Stimulated activated CD8-positive, alpha-beta memory T cell treated with anti-CD3 and anti-CD28 coated beads, Interleukin-12 subunit alpha, Interleukin-12 subunit beta, amount 100 ng/mL, for 1 hour (primary cell): ENCODE measurements around the gene PRSS56.

ENCODE experiments used
- DNase-seq: peaks from one replicate; pipeline ENCODE4 v3.0.0-alpha.2; 2020; ENCODE audit warnings: low read depth

The PRSS56 gene

GRCh38 chr2:232502511-232502910 is 17.7 kb upstream of the PRSS56 start:
- DNase-seq, result no peak

GRCh38 chr2:232502911-232503808 is 17.0 kb upstream of the PRSS56 start:
- DNase-seq, result no peak

GRCh38 chr2:232503809-232504323 is 16.3 kb upstream of the PRSS56 start:
- no peak for DNase-seq

- no peak for DNase-seq
These were observed 15.8 kb upstream of the PRSS56 start for GRCh38 chr2:232504438-232504837.

- no peak for DNase-seq
These were observed 14.3 kb upstream of the PRSS56 start for GRCh38 chr2:232505856-232506255.

GRCh38 chr2:232506709-232507108 is 13.5 kb upstream of the PRSS56 start:
- DNase-seq, result no peak

- no peak for DNase-seq
These were observed 11.9 kb upstream of the PRSS56 start for GRCh38 chr2:232508251-232508650.

GRCh38 chr2:232511336-232511890 is 8.8 kb upstream of the PRSS56 start:
- no peak for DNase-seq

- DNase-seq, result no peak
These were observed 7.6 kb upstream of the PRSS56 start for GRCh38 chr2:232512602-232513001.

GRCh38 chr2:232513353-232513752 is 6.8 kb upstream of the PRSS56 start:
- no peak for DNase-seq

GRCh38 chr2:232515639-232516038 is 4.5 kb upstream of the PRSS56 start:
- DNase-seq, result no peak

GRCh38 chr2:232516551-232516950 is 3.6 kb upstream of the PRSS56 start:
- DNase-seq, result no peak

GRCh38 chr2:232518844-232519243 is 1.3 kb upstream of the PRSS56 start:
- no peak for DNase-seq

- DNase-seq, result no peak
These were observed 301 bp downstream of the PRSS56 start for GRCh38 chr2:232520489-232520888.

GRCh38 chr2:232521098-232521497 is 910 bp downstream of the PRSS56 start:
- no peak for DNase-seq

- DNase-seq, result peak; percentile 52
These were observed 1.9 kb downstream of the PRSS56 start for GRCh38 chr2:232521959-232522622.

- no peak for DNase-seq
These were observed 2.6 kb downstream of the PRSS56 start for GRCh38 chr2:232522623-232523401.

GRCh38 chr2:232523402-232523681 is 3.2 kb downstream of the PRSS56 start:
- no peak for DNase-seq

- no peak for DNase-seq
These were observed 3.8 kb downstream of the PRSS56 start for GRCh38 chr2:232523682-232524597.

GRCh38 chr2:232524771-232525170 is 4.6 kb downstream of the PRSS56 start:
- no peak for DNase-seq

GRCh38 chr2:232525199-232525598 is 5.0 kb downstream of the PRSS56 start:
- DNase-seq, result no peak
